Breast epithelium (tissue), 4 donors: ENCODE measurements around the gene CCNE1. TPM values are rescaled to one million over a fixed set of nuclear protein-coding genes. Genes with fewer than 3 reads are reported as not detected.

ENCODE experiments used
- DNase-seq, 2 donors: peaks; one replicate each; pipeline ENCODE4 v3.0.0-alpha.2; 2019; ENCODE audit warnings: low spot score in 2 of 2
- H3K27ac ChIP-seq, 2 donors: fragments of 200-600 bp; sonication (generic) in 1 of 2; one replicate each; pipeline ENCODE4 v1.5.1; 2016 to 2019; ENCODE audit warnings: mild to moderate bottlenecking in 1 of 2
- H3K27me3 ChIP-seq, 2 donors: fragments of 200-600 bp; sonication (generic) in 1 of 2; one replicate each; pipeline versions ENCODE4 v1.5.1 to v1.6.0; 2017 to 2019; ENCODE audit warnings: control low read depth in 1 of 2, mild to moderate bottlenecking in 1 of 2
- H3K36me3 ChIP-seq: fragments of 200-600 bp; one replicate; pipeline ENCODE4 v1.5.1; 2019
- H3K4me1 ChIP-seq, 2 donors: fragments of 200-600 bp; sonication (generic); one replicate each; pipeline ENCODE4 v1.5.1; 2016 to 2019; ENCODE audit warnings: control low read depth in 1 of 2
- H3K4me3 ChIP-seq, 3 donors: fragments of 200-600 bp; sonication (generic); 1 replicate in 2 of 3; 2 replicates in 1 of 3; pipeline ENCODE4 v1.5.1; 2016 to 2019; ENCODE audit warnings: mild to moderate bottlenecking in 3 of 3, moderate library complexity in 2 of 3
- H3K9me3 ChIP-seq, 2 donors: fragments of 200-600 bp; sonication (generic) in 1 of 2; one replicate each; pipeline ENCODE4 v1.5.1; 2016 to 2019; ENCODE audit warnings: control low read depth in 1 of 2
- CTCF ChIP-seq, 3 donors: fragments of 450-650 bp; IDR thresholded peaks; one replicate each; pipeline ENCODE4 v1.5.1; 2016 to 2017; ENCODE audit warnings: antibody characterized with exemption in 3 of 3, mild to moderate bottlenecking in 3 of 3, moderate library complexity in 3 of 3
- POLR2A ChIP-seq: fragments of 450-650 bp; IDR thresholded peaks from one replicate; pipeline ENCODE4 v1.6.1; 2016; ENCODE audit warnings: antibody characterized with exemption, mild to moderate bottlenecking, moderate library complexity
- POLR2AphosphoS5 ChIP-seq, 3 donors: sonication (generic); formaldehyde crosslinking; IDR thresholded peaks; one replicate each; pipeline ENCODE4 v1.6.1; 2017; ENCODE audit warnings: antibody characterized with exemption in 3 of 3
- intact Hi-C: fragments of 100-400 bp; cut with DNase I; formaldehyde crosslinking; loops from one replicate; pipeline ENCODE4 v1.15.1; 2023; ENCODE audit warnings: low total_unique reads
- total RNA-seq, 3 donors: library from RNA; depleted of rRNA; stranded (reverse); fragments of >200 nt; gene quantifications; one replicate each; pipeline ENCODE4 v1.1.0, GENCODE V29; 2016

Gene CCNE1
- total RNA-seq, 3 donors from 2014 or later = 0.33 to 2.1 (median 1.5) TPM

- Histone ChIP-seq H3K9me3 (no peaks in the 10 kb centered on the region), H3K27ac (no peak overlapping the region), H3K4me1 (peaks cover 0 to 4% of the 10 kb centered on the region in 2 donors), H3K36me3 (no peaks in the 10 kb centered on the region), H3K4me3 (no peak overlapping the region), H3K27me3 (no peaks in the 10 kb centered on the region)
- no peak for TF ChIP-seq POLR2AphosphoS5 (IDR thresholded peaks at IDR 0.05)
- no peak for TF ChIP-seq CTCF (IDR thresholded peaks at IDR 0.05)
- no peak for TF ChIP-seq POLR2A
- intact Hi-C loops = no loop called here
- DNase-seq = no peak
Observed at GRCh38 chr19:29813642-29814041, 1.9 kb downstream of the CCNE1 start.

- H3K4me1 ChIP-seq = peaks cover 0 to 4% of the 10 kb centered on the region in 2 donors
- intact Hi-C loops = no loop called here
- no peak overlapping the region for H3K4me3 ChIP-seq
- no peaks in the 10 kb centered on the region for H3K9me3 ChIP-seq
- no peak overlapping the region for H3K27ac ChIP-seq
- H3K27me3 ChIP-seq = no peaks in the 10 kb centered on the region
- no peaks in the 10 kb centered on the region for H3K36me3 ChIP-seq
- no peak for DNase-seq
- TF ChIP-seq POLR2A = no peak
- no peak for TF ChIP-seq POLR2AphosphoS5 (IDR thresholded peaks at IDR 0.05)
- TF ChIP-seq CTCF (IDR thresholded peaks at IDR 0.05) = no peak
Observed at GRCh38 chr19:29815231-29815630, 3.4 kb downstream of the CCNE1 start.

- H3K4me1 ChIP-seq = peaks cover 0 to under 1% of the 10 kb centered on the region in 2 donors
- no peaks in the 10 kb centered on the region for H3K9me3 ChIP-seq
- H3K4me3 ChIP-seq = no peak overlapping the region
- no peak for DNase-seq
- TF ChIP-seq POLR2AphosphoS5 (IDR thresholded peaks at IDR 0.05) (no peak), CTCF (IDR thresholded peaks at IDR 0.05) (no peak), POLR2A (no peak)
- no peak overlapping the region for H3K27ac ChIP-seq
- intact Hi-C loops = no loop called here
- H3K36me3 ChIP-seq = no peaks in the 10 kb centered on the region
- H3K27me3 ChIP-seq = no peaks in the 10 kb centered on the region
Observed at GRCh38 chr19:29817316-29817715, 5.5 kb downstream of the CCNE1 start.

GRCh38 chr19:29819300-29819699 lies 7.5 kb downstream of the CCNE1 start:
- H3K4me3 ChIP-seq = no peak overlapping the region
- no peak for DNase-seq
- intact Hi-C loops = no loop called here

DNA sequence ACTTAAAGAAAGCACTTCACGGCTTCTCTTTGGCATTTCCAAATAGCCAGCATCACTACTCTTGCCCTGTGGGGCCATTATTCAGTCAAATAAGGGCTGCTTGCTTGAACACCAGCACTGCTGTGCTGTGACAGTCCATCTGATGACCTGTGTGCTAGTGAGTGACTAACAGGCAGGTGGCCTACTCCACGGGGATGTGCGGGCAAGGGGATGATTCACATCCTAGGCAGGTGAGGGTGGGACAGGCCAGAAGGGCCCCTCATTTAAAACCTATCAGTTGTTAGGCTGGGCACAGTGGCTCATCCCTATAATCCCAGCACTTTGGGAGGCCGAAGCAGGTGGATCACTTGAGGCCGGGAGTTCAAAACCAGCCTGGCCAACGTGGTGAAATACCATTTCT lies 8.2 kb downstream of the CCNE1 start:
- Histone ChIP-seq H3K27ac (no peak overlapping the region), H3K36me3 (no peaks in the 10 kb centered on the region), H3K4me3 (no peak overlapping the region), H3K27me3 (no peaks in the 10 kb centered on the region), H3K9me3 (no peaks in the 10 kb centered on the region), H3K4me1 (no peaks in the 10 kb centered on the region)
- intact Hi-C loops = no loop called here
- DNase-seq = no peak
- TF ChIP-seq POLR2A (no peak), POLR2AphosphoS5 (IDR thresholded peaks at IDR 0.05) (no peak), CTCF (IDR thresholded peaks at IDR 0.05) (no peak)

More at GRCh38 chr19:29819300-29819699, 7.5 kb downstream of the CCNE1 start:
- no peaks in the 10 kb centered on the region for H3K4me1 ChIP-seq
- H3K9me3 ChIP-seq = no peaks in the 10 kb centered on the region
- H3K27ac ChIP-seq = no peak overlapping the region
- no peaks in the 10 kb centered on the region for H3K36me3 ChIP-seq
- no peaks in the 10 kb centered on the region for H3K27me3 ChIP-seq
- TF ChIP-seq POLR2AphosphoS5 (IDR thresholded peaks at IDR 0.05) (no peak), POLR2A (no peak), CTCF (IDR thresholded peaks at IDR 0.05) (no peak)
